GM15510 (cell line): Measurements from ENCODE around the gene HOXC4.

Experiments used
- POLR2A ChIP-seq: IDR thresholded peaks from 3 replicates; pipeline ENCODE4 v1.6.1; 2011; ENCODE audit warnings: borderline replicate concordance; ENCODE audit not compliant: insufficient read length; ENCODE audit errors: extremely low read depth

The HOXC4 gene

DNA sequence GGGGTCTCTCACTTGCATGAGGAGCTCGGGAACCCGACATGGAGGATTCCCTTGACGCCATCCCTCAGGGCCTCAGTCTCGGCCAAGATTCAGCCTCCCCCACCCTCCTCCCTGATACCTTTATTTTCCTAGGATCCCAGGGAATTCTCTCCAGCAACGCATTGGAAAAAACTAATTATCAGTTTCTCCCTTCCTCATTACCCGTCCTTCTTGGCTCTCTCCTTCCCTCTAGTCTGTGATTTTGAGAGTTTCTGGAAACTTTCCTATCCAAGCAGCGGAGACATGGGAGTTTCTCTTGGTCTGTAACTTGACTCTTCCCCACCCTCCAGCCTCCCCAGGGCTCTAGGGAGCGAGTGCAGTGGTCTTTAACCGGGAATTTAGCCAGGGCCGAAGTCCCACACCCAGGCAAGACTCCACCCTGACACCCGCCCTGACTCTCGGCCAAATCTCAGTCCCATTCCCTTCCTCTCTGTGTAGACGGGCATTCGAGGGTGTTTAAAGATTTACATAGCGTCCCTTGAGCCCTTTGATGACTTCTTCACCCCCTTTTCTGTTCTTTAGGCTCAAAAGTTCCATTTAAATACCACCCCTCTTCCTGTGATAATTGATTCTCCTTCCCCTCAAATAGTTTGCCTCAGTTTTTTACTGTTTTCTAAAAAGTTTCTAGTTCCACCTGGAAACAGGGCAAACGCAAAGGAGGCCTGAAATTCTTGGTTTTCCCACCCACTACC is 14.1 kb upstream of the HOXC4 start:
- TF ChIP-seq POLR2A: no peak

DNA sequence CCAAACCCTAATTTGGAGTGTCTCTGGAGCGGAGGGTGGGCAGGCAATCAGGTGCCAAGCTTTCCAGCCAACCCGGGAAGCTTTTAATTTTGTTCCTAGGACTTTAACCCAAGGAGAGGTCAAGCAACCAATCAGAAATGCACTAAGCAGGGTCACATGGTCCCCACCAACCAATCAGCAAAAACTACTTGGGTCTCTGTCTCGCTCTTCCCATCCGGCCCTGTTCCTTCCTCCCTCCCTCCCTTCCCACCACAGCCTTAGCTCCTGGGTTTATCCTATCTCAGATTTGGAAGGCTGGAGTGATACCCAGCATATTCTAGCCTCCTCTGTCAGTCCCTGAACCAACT is 13.5 kb upstream of the HOXC4 start:
- no peak for TF ChIP-seq POLR2A

DNA sequence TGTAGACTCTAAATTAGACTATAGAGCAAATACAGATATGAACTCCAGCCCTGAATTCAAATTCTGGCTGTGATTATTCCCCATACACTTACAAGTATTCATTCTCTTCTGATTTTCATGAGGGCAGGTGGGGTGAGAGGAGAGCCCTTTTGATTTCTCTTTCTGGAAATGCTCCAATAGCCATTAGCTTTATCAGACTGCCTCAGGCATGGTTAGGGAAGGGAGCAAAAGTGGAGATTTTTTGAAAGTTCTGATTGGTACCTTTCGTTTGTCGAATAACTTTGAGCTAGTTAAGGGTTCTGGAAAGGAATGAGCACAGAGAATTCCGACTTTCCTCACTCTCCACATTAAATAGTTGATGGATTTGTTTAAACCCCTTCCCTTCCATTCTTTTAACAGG is 13.0 kb upstream of the HOXC4 start:
- no peak for TF ChIP-seq POLR2A

DNA sequence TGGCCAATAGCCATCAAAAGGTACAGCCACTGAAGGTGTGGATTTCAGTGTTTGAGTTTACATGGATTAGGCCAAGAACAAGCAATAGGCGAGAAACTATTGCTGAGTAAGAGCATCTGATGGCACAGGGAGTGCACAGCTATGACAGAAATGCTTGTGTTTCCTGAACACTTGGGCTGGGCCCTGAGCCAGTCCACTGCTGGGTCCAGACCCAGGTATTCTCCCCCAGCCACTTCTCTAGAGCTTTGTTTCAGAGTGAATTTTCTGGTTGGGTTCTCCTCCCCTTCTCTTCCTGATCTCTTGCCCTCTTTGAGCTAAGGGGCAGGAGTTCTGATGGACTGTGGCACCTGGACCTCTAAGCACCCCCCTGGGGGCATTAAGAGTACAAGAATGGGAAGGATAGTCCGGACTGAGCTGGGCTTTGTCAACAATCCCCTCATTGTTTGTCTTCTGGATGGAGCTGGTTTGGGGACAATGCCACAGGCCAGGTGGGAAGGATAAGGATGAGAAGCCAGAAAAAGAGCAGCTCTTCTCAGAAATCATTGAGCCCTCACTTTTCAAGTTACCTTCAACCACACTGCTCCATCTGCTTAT is 12.4 kb upstream of the HOXC4 start:
- TF ChIP-seq POLR2A: no peak

DNA sequence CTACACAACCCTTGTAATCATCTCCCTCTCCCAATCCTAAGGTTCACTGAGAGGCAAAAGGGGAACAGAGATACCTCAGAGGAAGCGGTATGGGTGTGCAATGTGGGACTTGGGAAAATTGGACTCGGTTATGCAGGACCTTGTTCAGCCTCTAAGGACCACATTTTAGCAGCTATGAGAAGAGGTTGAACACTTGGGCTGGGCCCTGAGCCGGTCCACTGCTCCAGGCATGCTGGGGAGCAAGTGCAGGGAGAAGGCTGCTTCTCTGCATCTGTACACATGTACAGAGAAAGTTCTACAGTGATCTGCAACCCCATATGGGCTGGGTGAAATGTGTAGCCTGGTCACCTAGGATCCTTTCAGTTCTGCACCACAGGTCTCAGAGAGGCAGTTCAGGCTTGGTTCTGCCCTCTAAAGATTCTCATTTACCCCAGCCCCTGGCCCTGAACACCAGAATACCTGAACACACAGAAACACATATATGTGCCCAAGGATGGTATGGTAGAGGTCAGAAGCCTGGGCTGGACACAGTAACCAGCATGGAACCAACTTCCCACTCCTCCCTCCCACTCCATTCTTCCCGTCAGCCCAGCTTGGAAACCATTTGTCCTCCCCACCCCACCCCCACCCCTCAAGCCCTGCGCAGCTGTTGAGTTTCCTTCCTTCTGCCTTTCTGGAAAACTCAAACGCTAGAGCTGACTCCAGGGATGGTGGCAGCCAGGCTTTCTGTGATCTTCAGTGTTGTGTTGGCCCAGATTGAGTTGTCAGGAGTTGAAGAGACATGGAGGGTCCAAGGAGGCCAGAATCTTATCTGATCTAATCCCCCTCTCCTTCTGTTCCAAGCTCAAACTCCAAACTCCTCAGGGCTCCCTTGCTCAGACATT is 10.4 kb upstream of the HOXC4 start:
- TF ChIP-seq POLR2A: no peak

DNA sequence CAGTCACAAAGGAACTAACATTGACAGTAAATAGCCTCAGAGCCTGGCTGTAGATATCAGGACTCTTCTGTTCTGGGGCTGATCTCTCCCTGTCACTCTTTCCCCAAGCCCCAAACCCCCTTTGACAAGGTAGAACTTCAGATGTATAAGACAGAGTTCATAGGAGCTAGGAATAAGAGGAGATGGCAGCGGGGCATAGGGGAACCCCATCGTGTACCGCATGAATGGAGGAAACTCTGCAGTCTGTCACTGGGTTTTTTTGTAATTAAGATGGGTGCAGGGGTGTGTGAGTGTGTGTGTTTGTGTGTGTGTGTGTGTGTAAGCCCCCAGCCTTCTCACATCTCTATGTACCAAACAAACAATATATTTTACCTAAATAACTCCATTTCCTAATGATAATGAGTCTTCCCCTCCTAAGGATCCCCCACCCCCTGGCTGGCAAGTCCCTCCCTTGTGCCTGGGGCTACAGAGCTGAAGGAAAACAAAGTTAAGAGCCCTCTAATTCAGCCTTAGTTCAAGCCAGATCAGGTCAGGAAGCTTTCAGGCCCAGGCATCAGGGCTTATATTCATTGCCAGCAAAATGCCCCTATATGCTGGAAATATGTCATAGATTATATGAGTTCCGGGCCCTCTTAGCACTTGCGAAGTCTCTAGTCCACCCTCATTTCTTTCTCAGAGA is 9.1 kb upstream of the HOXC4 start:
- no peak for TF ChIP-seq POLR2A

DNA sequence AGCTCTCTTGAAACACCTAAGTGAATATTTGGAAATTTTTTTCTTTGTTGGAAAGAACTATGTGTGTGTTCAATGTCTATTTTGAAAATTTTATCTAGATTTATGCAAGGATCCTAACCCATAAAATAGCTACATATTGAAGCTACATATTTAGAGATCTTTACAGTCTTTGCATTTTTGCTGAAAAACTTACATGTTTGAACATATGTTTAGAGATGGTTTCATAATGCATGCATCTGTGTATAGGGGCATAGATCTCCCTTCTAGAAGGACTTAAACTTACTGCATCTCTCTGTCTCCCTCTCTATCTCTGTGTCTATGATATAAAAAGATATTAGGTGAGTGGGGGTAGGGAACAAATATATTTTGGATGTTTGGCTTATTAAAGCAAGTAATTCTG is 8.2 kb upstream of the HOXC4 start:
- TF ChIP-seq POLR2A: no peak

DNA sequence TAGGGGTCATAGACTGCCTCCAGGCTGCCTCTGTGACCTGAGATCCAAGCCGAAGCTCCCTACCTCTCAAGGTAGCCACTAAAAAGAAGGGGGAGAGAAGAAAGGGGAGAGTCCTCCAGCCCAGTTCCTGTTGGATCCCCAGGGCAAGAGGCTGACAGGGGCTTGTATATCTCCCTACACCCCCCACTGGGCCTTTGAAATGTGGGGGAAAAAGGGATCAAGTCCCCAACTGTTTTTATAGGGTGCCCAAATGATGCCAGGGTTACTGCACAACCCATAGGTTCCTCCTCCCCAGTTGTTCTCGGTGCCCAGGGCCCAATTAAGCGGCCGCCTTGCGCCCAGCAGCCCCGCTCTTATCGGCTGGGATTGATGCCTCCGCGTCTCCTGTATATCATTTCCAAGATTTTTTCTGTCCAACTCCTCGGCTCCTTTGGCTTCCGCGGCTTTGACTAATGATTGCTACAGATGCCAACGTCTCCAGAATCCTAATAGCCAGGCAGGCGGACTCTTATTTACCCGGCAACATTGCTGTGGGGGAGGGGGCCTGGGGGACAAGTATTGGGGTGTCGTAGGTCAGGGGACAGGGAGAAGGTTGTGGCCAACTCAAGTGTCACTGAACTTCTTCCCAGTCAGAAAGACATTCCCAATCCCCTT is 7.6 kb upstream of the HOXC4 start:
- no peak for TF ChIP-seq POLR2A

DNA sequence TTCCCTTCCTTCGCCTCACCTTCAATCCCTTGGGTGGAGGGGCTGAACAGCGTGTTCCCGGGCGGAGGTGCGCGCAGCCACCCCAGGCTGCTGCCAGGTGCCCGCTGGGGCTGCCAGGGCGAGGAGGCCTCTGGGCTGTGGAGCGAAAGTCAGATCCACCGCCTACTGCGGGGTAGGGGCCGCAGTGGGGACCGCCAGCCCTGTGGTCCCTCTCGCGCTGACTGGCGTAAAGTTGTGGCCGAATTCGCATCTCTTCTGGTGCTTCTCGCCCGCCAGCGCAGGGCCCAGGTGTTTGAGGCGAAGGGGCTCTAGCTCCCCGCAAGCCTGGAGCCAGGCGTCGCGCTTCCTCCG is 6.9 kb upstream of the HOXC4 start:
- no peak for TF ChIP-seq POLR2A

DNA sequence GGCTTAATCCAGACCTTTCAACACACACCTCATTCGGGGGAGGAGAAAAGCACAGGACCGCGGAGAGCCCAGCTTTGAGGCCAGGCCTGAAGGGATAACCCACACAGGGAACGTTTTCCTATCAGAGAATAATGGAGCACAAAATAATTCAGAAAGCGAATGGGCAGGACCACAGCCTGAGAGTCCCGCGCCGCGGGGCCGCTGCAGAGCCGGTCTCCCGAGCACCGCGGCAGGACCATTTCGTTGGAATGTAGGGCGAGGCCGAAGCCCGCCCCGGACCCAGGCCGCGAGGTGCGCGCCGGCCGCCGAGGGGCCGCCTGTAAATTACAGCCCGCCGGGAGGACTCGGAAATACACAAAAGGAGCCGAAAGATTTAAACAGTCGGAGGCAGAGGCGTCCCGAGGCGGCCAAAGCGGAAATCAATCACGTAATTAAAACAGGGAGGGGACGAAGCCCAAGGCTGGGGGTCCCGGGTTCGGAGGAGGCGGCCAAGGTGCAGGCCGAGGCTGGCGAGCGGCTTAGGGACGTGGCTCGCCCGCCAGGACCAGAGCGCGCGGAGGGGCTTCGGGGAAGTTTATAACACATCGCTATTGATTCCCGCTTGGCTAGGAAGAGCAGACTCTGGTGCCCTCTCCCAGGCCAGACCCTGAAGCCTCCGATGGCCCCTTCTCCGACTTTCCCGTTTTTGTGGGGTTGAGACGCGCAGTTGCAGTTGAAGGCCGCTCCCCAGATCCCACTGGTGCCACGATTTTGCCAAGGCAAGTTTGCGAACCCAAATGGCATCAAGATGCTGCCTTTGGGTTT is 6.3 kb upstream of the HOXC4 start:
- no peak for TF ChIP-seq POLR2A

DNA sequence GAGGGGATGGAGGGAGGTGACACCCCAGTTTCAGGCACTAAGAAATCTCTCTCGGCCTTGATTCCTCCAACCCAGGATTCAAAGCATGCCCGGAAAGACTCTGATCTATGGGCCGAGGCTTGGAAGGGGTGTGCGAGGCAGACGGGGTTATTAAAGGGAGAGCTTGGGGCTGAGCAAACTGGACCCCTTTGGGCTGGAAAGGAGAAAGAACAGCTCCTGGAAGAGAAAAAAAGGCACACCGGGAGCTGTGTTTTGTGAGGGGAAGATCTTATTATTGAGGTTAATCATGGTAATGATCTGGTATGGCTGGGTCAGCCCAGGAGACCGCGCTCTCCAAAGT is 5.7 kb upstream of the HOXC4 start:
- TF ChIP-seq POLR2A: no peak

DNA sequence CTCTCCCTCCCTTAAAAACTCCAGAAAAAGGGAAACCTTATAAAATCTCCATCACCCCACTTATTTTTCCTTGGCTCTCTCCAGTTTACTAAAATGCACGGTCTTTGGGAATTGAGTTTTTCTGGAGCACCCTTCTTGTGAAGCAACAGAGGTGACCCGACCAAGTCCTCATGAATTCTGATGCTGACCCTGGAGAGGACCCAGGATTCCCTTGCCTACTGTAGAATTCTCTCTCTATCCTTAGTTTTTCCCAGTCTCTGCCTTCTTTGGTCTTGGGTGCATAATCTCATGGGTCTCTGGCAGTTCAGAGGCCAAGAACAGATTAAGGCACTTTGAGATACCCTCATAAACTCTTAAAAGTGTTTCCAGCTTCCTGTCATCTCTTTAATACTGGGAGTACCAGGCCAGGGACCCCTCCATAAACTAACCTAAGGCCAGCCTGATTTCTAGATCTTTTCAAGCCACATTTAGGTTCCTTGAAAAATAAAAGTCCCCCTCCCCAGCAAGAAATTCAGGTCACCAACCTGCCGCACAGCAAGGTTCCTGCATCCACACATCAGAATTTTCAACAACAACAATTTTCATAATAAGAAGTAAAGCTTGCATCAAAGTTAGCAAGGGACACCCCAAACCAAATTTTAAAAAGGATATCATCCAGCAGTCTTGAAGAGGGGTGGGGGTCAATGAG is 5.1 kb upstream of the HOXC4 start:
- no peak for TF ChIP-seq POLR2A

DNA sequence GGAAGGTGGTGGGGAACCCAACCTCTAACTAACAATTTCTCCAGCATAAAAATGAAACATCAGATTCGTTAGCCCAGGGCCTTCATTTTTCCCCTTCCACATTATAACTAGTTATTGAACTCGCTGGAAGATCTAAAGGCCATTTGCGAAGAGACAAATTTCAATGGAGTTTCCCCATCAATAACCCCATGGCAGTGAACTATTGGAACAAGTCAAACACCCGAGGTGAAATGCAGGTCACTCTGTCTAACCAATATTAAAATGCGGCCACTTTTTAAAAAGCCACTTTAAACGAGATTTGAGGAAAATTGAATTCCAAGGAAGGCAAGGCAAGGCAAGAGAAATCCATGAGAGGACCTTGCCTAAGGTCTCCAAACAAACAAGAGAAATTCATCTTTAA is 4.5 kb upstream of the HOXC4 start:
- TF ChIP-seq POLR2A: no peak

DNA sequence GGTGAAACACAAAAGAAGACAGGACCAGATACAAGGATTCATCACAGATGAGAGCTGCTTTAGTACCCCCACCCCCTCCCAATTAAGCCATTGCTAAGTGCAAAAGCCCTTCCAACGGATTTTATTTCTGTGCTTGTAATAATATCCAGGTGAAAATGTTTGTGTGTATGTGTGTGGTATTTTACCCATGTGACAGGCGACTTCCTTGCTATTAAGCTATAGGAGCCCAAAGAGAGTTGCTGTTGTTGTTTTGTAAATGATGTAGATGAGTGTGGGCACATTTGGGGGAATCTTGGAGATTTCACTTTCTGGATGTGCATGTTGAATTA is 3.2 kb upstream of the HOXC4 start:
- no peak for TF ChIP-seq POLR2A
